Endothelial cell of umbilical vein (primary cell): ENCODE data around the gene SRRM5. TPM values are rescaled to one million over a fixed set of nuclear protein-coding genes. Genes with fewer than 3 reads are reported as not detected.

Source experiments
- BruUV-seq: library from RNA; stranded (reverse); fragments of 400-500 nt; replicated peaks from 2 replicates; lab custom pipeline; 2021; lab: Mats Ljungman, UMichigan
- CTCF ChIA-PET: fragments of 300-600, 350-600 bp; sonication (Branson Sonifier 250); formaldehyde crosslinking; loops from one replicate; lab custom pipeline; 2021; ENCODE audit warnings: antibody characterized with exemption, inconsistent platforms; lab: Charles Lee
- POLR2A ChIA-PET: fragments of 300-600, 350-600 bp; sonication (Branson Sonifier 250); formaldehyde crosslinking; loops from one replicate; lab custom pipeline; 2021; ENCODE audit warnings: antibody characterized with exemption, inconsistent platforms; lab: Charles Lee
- DNase-seq: peaks from one replicate; pipeline ENCODE4 v3.0.0-alpha.2; 2011; ENCODE audit warnings: low read depth, low spot score
- FAIRE-seq: peaks from 2 replicates; lab custom pipeline; 2011; peaks lifted over from hg19 to GRCh38; lab: Jason Lieb, UNC
- H2AFZ ChIP-seq: 2 replicates; pipeline ENCODE4 v1.6.0; 2012; ENCODE audit warnings: low read depth, low read length, control low read depth, inconsistent platforms
- H3K27ac ChIP-seq: 2 replicates; pipeline ENCODE4 v1.5.1; 2011; ENCODE audit warnings: low read depth, mild to moderate bottlenecking, control low read depth, low read length, moderate library complexity; ENCODE audit not compliant: insufficient read depth
- H3K27me3 ChIP-seq, 2 experiments: 2 replicates each; pipeline versions ENCODE4 v1.6.0 to v1.6.1; 2011; ENCODE audit warnings: low read length in 2 of 2, mixed read lengths in 1 of 2; ENCODE audit not compliant: control insufficient read depth in 2 of 2, insufficient read depth in 2 of 2
- H3K36me3 ChIP-seq, 2 experiments: 2 replicates in 1 of 2; 3 replicates in 1 of 2; pipeline ENCODE4 v1.5.1; 2011; ENCODE audit warnings: low read length in 2 of 2, mild to moderate bottlenecking in 1 of 2, moderate library complexity in 1 of 2; ENCODE audit not compliant: control insufficient read depth in 2 of 2, insufficient read depth in 2 of 2; ENCODE audit errors: extremely low read depth in 1 of 2
- H3K4me1 ChIP-seq: 3 replicates; pipeline ENCODE4 v1.5.1; 2011; ENCODE audit warnings: mild to moderate bottlenecking, low read length; ENCODE audit not compliant: control insufficient read depth, insufficient read depth; ENCODE audit errors: extremely low read depth
- H3K4me2 ChIP-seq: 2 replicates; pipeline ENCODE4 v1.6.1; 2011; ENCODE audit warnings: low read length, control low read depth, mixed read lengths; ENCODE audit not compliant: insufficient read depth
- H3K4me3 ChIP-seq, 3 experiments: fragments of 200-600 bp in 1 of 3; sonication (generic), shearing (Covaris generic) in 1 of 3; replicated peaks in 1 of 3; 2 replicates each; pipeline ENCODE4 v1.5.1; 2011 to 2016; ENCODE audit warnings: control low read depth in 3 of 3, low read length in 3 of 3, mild to moderate bottlenecking in 2 of 3, inconsistent platforms in 1 of 3, low read depth in 1 of 3, moderate library complexity in 1 of 3; ENCODE audit not compliant: insufficient read depth in 1 of 3
- H3K79me2 ChIP-seq: 2 replicates; pipeline ENCODE4 v1.6.0; 2012; ENCODE audit warnings: low read length, inconsistent platforms; ENCODE audit not compliant: control insufficient read depth, insufficient read depth
- H3K9ac ChIP-seq: replicated peaks from 2 replicates; pipeline ENCODE3; 2011; ENCODE audit warnings: low read length, control low read depth; ENCODE audit not compliant: insufficient read depth; ENCODE audit errors: extremely low read depth
- H3K9me1 ChIP-seq: replicated peaks from 3 replicates; pipeline ENCODE4 v1.6.0; 2011; ENCODE audit warnings: mild to moderate bottlenecking, low read length; ENCODE audit not compliant: control insufficient read depth, insufficient read depth; ENCODE audit errors: extremely low read depth
- H3K9me3 ChIP-seq: replicated peaks from 2 replicates; pipeline ENCODE4 v1.5.1; 2012; ENCODE audit warnings: low read length, inconsistent platforms; ENCODE audit not compliant: control insufficient read depth, insufficient read depth
- H4K20me1 ChIP-seq: replicated peaks from 2 replicates; pipeline ENCODE3; 2011; ENCODE audit warnings: mild to moderate bottlenecking, low read length; ENCODE audit not compliant: control insufficient read depth, insufficient read depth; ENCODE audit errors: extremely low read depth
- EZH2 ChIP-seq: IDR thresholded peaks from 2 replicates; pipeline ENCODE4 v1.6.1; 2012; ENCODE audit warnings: borderline replicate concordance, low read depth, mild to moderate bottlenecking, moderate library complexity, low read length, inconsistent platforms; ENCODE audit not compliant: severe bottlenecking
- FOS ChIP-seq: IDR thresholded peaks from 2 replicates; pipeline ENCODE4 v1.6.1; 2011; ENCODE audit warnings: mild to moderate bottlenecking, low read length, moderate library complexity, borderline replicate concordance; ENCODE audit not compliant: insufficient read depth
- GATA2 ChIP-seq: IDR thresholded peaks from 2 replicates; pipeline ENCODE4 v1.7.0; 2011; ENCODE audit warnings: low read depth, mild to moderate bottlenecking, moderate library complexity, mixed read lengths, low read length; ENCODE audit not compliant: insufficient read length, insufficient read depth
- JUN ChIP-seq: IDR thresholded peaks from 2 replicates; pipeline ENCODE4 v1.6.1; 2011; ENCODE audit warnings: borderline replicate concordance, low read depth; ENCODE audit not compliant: insufficient read length, insufficient read depth
- MYC ChIP-seq: IDR thresholded peaks from one replicate; pipeline ENCODE4 v1.6.1; 2011; ENCODE audit warnings: mild to moderate bottlenecking, low read depth, low read length
- POLR2A ChIP-seq: IDR thresholded peaks from 2 replicates; pipeline ENCODE4 v1.6.1; 2012; ENCODE audit warnings: low read depth, mild to moderate bottlenecking, control low read depth, low read length
- POLR2AphosphoS5 ChIP-seq: IDR thresholded peaks from 2 replicates; pipeline ENCODE4 v1.6.1; 2012; ENCODE audit warnings: low read depth, mild to moderate bottlenecking, control low read depth, low read length, moderate library complexity; ENCODE audit not compliant: insufficient read depth
- dilution Hi-C: fragments of 300-500 bp; cut with MboI; formaldehyde crosslinking; loops from one replicate; pipeline ENCODE4 v1.15.0; 2019; ENCODE audit warnings: low sequenced_read_pairs; ENCODE audit not compliant: extremely low pct_ligation_motif_present
- intact Hi-C: fragments of 100-400 bp; cut with micrococcal nuclease; formaldehyde crosslinking; loops from one replicate; pipeline ENCODE4 v1.10.0; 2022
- polyA plus RNA-seq, 4 experiments: library from polyadenylated mRNA; depleted of rRNA in 3 of 4; stranded (reverse) in 3 of 4; unstranded in 1 of 4; fragments of >200 nt; gene quantifications; 2 replicates each; pipeline versions ENCODE4 v1.2.1 to v1.2.3, GENCODE V29; 2011 to 2012; ENCODE audit warnings: missing spikeins in 1 of 4
- total RNA-seq: library from RNA; stranded (reverse); gene quantifications from 2 replicates; pipeline ENCODE4 v1.2.3, GENCODE V29; 2021
- TF ChIP-seq, protein P1 (sequence below): IDR thresholded peaks from 2 replicates; pipeline ENCODE4 v1.6.1; 2011; ENCODE audit not compliant: insufficient read depth, insufficient read length
- TF ChIP-seq, protein P2 (sequence below), 2 donors: IDR thresholded peaks; 1 replicate in 1 of 2; 2 replicates in 1 of 2; pipeline ENCODE4 v1.5.1; 2011; ENCODE audit warnings: low read length in 2 of 2, mild to moderate bottlenecking in 2 of 2, moderate library complexity in 2 of 2, control low read depth in 1 of 2, inconsistent platforms in 1 of 2, low read depth in 1 of 2; ENCODE audit not compliant: insufficient read depth in 1 of 2; ENCODE audit errors: extremely low read depth in 1 of 2

Gene SRRM5
- total and polyA plus RNA-seq, 2 donors (not counting 3 experiments of a cell fraction or from before 2014, with no cell fraction given): 0.17 to 0.27 TPM

DNA sequence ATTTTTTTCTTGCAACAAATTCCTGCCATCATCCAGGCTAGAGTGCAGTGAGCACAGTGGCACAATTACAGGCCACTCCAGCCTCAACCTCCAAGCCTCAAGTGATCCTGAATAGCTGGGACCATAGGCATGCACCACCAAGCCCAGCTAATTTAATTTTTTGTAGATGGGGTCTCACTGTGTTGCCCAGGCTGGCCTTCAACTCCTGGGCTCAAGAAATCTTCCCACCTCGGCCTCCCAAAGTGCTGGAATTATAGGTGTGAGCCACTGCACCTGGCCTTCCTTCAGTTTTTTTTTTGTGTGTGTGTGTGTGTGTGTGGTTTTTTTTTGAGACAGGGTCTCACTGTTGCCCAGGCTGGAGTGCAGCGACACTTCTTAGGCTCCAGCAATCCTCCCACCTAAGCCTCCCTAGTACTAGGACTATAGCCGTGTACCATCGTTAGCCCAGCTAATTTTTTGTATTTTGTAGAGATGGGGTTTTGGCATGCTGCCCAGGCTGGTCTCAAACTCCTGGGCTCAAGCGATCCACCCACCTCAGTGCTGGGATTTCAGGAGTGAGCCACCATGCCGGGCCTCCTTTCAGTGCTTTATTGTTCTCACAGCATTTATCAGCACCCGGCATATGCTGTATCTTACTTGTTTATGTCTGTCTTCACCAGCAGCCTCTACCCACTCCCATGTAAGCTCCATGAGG lies 5.9 kb upstream of the SRRM5 start:
- H3K27ac ChIP-seq: no peak overlapping the region
- CTCF ChIA-PET: interaction anchor here (1.5 kb wide), 1 partner anchor 11 kb away, joined by 4 read pairs; no protein-coding TSS in a partner anchor
- no peak overlapping the region for H3K9ac ChIP-seq
- DNase-seq (no peak), FAIRE-seq (no peak)
- peaks cover 0 to 13% of the 10 kb centered on the region in 2 experiments for H3K36me3 ChIP-seq
- H4K20me1 ChIP-seq: no peaks in the 10 kb centered on the region
- dilution Hi-C loops (no loop called here), intact Hi-C loops (no loop called here)
- POLR2A ChIA-PET: no interaction called here
- BruUV-seq: no TSS peak
- H3K4me1 ChIP-seq: no peaks in the 10 kb centered on the region
- no peaks in the 10 kb centered on the region for H3K9me3 ChIP-seq
- H3K4me2 ChIP-seq: no peak overlapping the region
- no peaks in the 10 kb centered on the region for H3K9me1 ChIP-seq
- no peaks in the 10 kb centered on the region for H3K79me2 ChIP-seq
- H2AFZ ChIP-seq: no peak overlapping the region
- no peaks in the 10 kb centered on the region for H3K27me3 ChIP-seq
- H3K4me3 ChIP-seq: no peak overlapping the region
- TF ChIP-seq, protein P1, sequence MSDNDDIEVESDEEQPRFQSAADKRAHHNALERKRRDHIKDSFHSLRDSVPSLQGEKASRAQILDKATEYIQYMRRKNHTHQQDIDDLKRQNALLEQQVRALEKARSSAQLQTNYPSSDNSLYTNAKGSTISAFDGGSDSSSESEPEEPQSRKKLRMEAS: no peak
- TF ChIP-seq POLR2AphosphoS5 (no peak), GATA2 (no peak), JUN (no peak), FOS (no peak), EZH2 (no peak), MYC (no peak), POLR2A (no peak)
- TF ChIP-seq, protein P2, sequence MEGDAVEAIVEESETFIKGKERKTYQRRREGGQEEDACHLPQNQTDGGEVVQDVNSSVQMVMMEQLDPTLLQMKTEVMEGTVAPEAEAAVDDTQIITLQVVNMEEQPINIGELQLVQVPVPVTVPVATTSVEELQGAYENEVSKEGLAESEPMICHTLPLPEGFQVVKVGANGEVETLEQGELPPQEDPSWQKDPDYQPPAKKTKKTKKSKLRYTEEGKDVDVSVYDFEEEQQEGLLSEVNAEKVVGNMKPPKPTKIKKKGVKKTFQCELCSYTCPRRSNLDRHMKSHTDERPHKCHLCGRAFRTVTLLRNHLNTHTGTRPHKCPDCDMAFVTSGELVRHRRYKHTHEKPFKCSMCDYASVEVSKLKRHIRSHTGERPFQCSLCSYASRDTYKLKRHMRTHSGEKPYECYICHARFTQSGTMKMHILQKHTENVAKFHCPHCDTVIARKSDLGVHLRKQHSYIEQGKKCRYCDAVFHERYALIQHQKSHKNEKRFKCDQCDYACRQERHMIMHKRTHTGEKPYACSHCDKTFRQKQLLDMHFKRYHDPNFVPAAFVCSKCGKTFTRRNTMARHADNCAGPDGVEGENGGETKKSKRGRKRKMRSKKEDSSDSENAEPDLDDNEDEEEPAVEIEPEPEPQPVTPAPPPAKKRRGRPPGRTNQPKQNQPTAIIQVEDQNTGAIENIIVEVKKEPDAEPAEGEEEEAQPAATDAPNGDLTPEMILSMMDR (IDR thresholded peaks at IDR 0.05; ENCODE audit: extremely low read depth in 1 of 2, insufficient read depth in 1 of 2, low read depth in 1 of 2, low read length in 2 of 2): no peak
